GM18520 (cell line): ENCODE results near the gene RHBDL1.

Experiments
- ATAC-seq: cut with Tn5 transposase; IDR thresholded peaks from one replicate; pipeline ENCODE4 v1.9.1; 2021; ENCODE audit not compliant: unreplicated experiment

Gene RHBDL1

GRCh38 chr16:672371-672770, 3.1 kb upstream of the RHBDL1 start:
- no peak for ATAC-seq

DNA sequence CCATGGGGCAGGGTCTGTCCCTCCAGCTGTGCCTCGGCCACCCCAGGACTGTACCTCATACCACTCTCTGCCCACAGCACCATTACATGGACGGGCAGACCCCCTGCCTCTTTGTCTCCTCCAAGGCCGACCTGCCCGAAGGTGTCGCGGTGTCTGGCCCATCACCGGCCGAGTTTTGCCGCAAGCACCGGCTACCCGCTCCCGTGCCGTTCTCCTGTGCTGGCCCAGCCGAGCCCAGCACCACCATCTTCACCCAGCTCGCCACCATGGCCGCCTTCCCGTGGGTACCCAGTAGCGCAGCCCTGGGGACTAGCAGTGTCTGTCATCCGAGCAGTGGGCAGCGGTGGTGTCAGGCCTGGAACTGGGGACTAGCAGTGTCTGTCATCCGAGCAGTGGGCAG, 2.6 kb upstream of the RHBDL1 start:
- ATAC-seq: no peak

DNA sequence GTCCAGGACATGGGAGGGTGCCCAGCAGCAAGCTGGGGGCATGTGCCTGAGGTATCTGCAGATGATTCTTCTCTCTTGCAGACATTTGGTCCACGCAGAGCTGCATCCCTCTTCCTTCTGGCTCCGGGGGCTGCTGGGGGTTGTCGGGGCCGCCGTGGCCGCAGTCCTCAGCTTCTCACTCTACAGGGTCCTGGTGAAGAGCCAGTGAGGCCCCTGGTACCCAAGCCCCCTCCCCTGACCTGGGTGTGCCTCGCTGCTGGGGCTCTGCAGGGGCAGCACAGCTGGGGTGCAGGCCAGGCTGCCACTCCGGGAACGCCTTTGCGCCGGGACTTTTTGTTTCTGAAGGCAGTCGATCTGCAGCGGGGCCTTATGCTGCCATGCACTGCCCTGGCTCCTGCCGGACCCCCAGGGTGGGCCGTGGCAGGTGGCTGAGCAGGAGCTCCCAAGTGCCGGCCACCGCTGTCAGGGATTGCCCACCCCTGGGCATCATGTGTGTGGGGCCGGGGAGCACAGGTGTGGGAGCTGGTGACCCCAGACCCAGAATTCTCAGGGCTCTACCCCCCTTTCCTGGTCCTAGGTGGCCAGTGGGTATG, 2.0 kb upstream of the RHBDL1 start:
- ATAC-seq: no peak

GRCh38 chr16:674214-674881, 1.1 kb upstream of the RHBDL1 start:
- ATAC-seq: no peak

GRCh38 chr16:675884-676564, 553 bp downstream of the RHBDL1 start:
- no peak for ATAC-seq

- no peak for ATAC-seq
These were observed 1.1 kb downstream of the RHBDL1 start for GRCh38 chr16:676565-676902.

DNA sequence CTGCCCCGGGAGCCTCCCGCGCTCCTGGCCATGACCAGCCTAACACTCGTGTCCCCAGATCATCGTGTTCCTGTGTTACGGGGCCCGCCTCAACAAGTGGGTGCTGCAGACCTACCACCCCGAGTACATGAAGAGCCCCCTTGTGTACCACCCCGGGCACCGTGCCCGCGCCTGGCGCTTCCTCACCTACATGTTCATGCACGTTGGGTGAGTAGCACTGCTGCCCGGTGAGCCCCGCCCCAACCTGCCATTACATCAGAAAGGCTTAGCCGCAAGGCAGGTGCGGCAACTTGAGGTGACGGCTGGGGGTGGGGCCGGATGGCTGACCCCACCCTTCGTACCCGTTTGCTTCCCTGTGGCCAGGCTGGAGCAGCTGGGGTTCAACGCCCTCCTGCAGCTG, 1.4 kb downstream of the RHBDL1 start:
- no peak for ATAC-seq

DNA sequence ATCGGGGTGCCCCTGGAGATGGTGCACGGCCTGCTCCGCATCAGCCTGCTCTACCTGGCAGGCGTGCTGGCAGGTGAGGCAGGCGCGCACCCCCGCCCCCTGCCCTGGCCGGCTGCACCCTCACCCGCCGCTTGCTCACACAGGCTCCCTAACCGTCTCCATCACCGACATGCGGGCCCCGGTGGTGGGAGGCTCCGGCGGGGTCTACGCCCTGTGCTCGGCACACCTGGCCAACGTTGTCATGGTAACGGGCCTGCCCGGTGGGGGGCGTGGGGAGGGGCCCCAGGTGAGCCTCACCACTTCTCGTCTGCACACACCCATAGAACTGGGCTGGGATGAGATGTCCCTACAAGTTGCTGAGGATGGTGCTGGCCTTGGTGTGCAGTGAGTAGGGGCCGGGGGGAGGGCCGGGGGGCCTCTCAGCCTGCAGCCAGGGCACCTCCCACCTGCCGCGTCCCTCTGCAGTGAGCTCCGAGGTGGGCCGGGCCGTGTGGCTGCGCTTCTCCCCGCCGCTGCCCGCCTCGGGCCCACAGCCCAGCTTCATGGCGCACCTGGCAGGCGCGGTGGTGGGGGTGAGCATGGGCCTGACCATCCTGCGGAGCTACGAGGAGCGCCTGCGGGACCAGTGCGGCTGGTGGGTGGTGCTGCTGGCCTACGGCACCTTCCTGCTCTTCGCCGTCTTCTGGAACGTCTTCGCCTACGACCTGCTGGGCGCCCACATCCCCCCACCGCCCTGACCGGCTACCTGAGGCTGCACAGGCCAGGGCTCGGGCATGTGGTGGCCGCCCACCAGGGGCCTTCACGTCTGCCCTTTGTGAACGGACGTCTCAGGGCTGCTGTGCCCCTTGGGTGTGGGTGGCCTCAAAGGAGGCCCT, 2.1 kb downstream of the RHBDL1 start:
- ATAC-seq: no peak

GRCh38 chr16:678209-678857, 2.9 kb downstream of the RHBDL1 start:
- no peak for ATAC-seq

DNA sequence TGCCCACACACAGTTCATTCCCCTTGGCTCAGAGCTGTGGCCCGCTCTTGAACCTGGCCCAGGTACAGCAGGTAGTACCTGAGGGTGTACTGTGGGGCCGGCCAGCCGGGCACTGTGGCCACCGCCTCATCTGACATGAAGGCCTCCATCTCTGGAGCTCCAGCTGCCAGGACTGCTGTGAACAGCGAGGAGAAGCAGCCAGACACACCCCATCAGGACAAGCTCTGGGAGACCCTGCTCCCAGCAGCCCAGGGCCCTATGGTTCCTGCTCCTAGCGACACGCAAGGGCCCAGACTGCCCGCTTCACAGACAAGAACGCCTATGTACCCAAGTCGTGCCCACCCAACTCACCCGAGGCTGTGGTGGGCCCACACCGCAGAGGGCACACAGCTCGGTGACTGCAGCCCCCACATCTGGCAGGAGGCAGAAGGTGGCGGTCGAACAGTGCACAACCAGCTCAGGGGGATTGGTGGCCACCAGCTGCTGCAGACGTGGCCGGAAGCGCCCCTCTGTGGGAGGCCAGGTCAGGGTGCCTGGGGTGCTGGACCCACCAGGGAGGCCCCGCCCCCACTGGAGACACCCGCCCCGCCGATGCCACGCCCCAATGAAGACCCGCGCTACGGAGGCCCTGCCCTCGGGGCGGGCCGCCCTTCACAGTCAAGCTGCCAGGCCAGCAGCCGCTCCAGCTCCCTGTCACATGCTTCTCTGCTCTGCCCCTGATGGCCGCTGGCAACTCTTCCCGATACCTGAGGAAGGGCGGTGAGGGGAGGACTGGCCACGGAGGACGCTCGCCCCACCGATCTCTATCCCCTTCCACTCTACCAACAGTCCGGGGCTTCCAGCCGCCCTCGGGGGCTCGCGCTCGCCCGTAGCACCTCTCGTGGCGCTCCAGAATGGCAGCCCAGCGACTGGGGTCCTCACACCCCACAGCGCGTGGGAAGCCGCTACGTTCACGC, 3.7 kb downstream of the RHBDL1 start:
- no peak for ATAC-seq

GRCh38 chr16:679814-680624, 4.5 kb downstream of the RHBDL1 start, which contains the start of gene STUB1:
TSS of gene STUB1 (plus strand) at chr16:680410. CDS start at chr16:680526, 116 bp downstream.
- no peak for ATAC-seq

- no peak for ATAC-seq
These were observed 5.1 kb downstream of the RHBDL1 start for GRCh38 chr16:680625-680945.

DNA sequence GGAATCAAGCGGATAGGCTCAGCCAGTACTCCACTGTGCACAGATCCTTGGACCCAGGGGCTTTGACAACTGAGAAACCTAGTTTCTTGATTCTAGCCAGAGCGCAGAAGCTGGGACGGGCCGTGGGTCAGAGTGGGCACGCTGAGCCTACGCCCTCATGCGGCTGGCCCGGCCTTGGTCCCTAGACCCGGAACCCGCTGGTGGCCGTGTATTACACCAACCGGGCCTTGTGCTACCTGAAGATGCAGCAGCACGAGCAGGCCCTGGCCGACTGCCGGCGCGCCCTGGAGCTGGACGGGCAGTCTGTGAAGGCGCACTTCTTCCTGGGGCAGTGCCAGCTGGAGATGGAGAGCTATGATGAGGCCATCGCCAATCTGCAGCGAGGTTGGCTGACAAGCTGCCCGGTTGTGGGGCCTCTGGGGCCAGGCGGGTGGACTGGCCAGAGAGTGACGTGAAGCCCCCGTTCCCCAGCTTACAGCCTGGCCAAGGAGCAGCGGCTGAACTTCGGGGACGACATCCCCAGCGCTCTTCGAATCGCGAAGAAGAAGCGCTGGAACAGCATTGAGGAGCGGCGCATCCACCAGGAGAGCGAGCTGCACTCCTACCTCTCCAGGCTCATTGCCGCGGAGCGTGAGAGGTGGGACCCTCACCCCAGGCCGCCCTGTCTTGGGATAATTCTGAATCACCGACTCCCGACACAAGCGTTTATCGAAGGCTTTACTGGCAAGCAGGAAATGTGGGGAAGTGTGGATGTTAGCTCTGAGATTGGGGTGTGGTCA, 5.7 kb downstream of the RHBDL1 start:
- no peak for ATAC-seq

DNA sequence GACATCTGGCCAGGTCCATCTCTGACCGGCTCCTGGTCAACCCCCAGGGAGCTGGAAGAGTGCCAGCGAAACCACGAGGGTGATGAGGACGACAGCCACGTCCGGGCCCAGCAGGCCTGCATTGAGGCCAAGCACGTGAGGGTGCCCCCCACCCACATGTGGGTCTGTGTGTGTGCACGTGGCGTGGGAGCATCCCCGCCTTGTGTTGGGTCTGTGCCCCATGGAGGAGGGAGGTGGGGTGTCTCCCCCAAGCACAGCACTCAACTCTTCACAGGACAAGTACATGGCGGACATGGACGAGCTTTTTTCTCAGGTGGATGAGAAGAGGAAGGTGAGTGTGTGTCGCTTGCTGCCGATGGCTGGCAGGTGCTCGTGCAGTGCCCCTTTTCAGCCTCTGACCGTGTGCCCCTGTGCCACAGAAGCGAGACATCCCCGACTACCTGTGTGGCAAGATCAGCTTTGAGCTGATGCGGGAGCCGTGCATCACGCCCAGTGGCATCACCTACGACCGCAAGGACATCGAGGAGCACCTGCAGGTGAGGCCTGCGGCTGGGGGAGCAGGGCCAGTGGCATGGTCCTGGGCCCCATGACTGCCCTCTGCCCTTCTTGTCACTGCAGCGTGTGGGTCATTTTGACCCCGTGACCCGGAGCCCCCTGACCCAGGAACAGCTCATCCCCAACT, 6.4 kb downstream of the RHBDL1 start:
- ATAC-seq: no peak

- ATAC-seq: no peak
These were observed 7.3 kb downstream of the RHBDL1 start for GRCh38 chr16:682493-683395.

GRCh38 chr16:683396-684070, 8.1 kb downstream of the RHBDL1 start:
- no peak for ATAC-seq
